Measurements from ENCODE around the gene GCGR. TPM values are rescaled to one million over a fixed set of nuclear protein-coding genes. Genes with fewer than 3 reads are reported as not detected.

The GCGR gene
- total RNA-seq, 4 donors from 2014 or later = not detected

DNA sequence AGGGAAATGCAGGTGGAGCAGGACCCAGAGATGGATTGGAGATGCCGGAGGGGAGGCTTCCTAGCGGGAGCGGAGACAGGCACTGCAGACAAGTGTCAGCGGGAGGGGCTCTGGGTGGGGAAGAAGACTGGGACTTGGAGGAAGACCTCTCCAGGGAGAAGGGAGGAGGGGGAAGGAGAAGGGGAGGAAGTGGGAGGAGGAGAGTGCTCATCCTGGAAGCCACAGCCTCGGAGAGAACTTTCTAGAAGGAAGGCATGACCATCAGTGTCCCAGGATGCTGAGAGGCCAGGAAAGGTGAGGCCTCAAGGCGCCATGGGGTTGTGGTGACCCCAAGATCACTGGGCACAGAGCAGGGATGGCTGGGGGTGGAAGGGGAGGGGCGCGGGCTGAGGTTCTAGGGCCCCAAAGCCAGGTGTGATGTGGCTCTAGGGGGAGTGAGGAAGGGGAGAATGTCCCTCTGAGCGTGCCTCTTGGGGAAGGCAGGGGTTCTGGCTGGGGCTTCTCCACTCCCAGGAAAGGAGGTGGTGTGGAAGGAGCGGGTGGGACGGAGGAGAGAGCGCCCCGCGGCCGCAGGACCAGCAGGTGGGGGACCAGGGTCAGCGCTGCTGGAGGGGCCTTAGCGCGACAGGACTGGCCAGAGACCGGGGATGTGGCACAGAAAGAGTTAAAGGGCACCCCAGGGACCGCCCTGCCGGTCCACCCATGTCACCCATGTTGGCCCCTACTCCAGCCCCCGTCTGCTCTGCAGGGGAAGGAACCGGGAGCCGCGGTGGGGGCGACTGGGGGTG, 900 bp upstream of the GCGR start:
- no peak for ATAC-seq (ENCODE audit: low FRiP score)
- no peak for DNase-seq (ENCODE audit: low spot score)
- TF ChIP-seq, protein P1, sequence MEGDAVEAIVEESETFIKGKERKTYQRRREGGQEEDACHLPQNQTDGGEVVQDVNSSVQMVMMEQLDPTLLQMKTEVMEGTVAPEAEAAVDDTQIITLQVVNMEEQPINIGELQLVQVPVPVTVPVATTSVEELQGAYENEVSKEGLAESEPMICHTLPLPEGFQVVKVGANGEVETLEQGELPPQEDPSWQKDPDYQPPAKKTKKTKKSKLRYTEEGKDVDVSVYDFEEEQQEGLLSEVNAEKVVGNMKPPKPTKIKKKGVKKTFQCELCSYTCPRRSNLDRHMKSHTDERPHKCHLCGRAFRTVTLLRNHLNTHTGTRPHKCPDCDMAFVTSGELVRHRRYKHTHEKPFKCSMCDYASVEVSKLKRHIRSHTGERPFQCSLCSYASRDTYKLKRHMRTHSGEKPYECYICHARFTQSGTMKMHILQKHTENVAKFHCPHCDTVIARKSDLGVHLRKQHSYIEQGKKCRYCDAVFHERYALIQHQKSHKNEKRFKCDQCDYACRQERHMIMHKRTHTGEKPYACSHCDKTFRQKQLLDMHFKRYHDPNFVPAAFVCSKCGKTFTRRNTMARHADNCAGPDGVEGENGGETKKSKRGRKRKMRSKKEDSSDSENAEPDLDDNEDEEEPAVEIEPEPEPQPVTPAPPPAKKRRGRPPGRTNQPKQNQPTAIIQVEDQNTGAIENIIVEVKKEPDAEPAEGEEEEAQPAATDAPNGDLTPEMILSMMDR (IDR thresholded peaks at IDR 0.05) = no peak

DNA sequence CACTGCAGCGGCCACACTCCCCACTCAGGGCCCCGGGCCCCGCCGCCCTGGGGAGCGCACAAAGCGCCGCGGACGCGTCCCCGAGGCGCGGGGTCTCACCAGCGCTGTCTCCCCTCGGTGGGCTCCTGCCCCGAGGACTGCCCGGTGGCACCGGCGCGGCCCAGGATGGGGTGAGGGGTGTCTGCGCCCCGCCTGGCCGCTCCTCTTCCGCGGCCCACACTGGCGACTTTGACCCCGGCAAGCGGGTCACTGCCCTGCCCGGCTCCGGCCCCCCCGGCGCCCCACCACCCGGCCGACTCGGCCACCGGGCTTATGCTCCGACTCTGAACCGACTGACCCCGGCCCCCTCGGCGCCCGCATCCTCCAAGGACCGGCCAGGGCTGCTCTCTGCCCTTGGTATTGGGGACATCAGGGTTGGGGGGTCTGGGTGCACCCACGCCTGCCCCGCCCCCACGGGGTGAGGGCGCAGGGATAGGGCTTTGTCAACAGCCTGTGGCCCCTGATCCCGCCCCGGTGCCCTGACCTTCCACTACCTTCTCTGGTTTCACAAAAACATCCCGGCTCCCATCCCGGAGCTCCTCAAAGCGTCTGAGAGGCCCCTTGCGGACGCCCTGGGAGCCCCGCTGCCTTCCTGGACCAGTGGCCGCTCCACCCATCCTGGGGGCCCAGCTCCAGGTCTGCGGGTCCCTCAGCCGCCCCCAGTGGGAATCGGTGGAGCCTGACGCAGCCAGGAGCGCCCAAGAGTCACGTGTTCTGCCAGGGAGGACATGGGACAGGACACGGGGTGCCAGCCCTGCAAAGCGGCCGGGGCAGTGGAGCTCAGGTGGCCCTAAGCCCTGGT, 829 bp downstream of the GCGR start:
- no peak for ATAC-seq (ENCODE audit: low FRiP score)
- TF ChIP-seq, protein P1 (IDR thresholded peaks at IDR 0.05) = no peak
- DNase-seq (ENCODE audit: low spot score) = no peak

DNA sequence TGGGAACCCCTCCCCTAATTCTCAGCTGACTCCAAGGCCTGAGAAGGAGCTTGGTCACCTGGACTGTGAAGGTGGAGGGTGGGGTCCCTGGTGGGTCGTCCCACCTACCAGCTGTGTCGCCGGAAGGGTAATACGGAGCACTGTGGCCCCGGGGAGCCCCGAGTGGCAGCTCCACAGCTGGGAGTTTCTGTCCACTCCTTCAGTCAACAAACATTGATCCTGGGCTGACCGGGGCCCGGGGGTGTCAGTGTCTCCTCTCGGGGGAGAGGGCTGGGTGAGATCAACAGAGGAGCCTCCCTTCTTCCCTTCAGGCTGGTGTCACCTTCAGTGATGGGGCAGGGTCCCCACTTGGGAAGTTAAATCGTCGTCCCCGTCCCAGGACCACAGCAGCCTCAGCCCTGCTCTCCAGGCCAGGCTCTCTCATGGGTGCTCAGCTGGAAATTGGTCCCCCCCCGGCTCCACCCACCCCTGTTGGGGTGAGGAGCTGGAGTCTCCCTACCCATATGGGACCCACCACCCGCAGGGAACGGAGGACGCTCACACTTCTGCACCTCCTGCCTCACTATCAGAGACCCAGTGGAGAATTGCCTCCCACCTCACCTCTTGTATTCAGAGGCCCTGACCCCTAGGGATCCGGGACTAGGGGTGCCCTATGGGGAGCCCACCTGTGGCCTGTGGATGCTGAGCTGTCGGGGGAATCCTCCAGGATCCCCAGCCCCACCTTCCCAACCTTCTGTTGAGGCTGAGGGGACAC, 1.9 kb downstream of the GCGR start:
- no peak for DNase-seq (ENCODE audit: low spot score)
- TF ChIP-seq, protein P1 (IDR thresholded peaks at IDR 0.05) = no peak
- ATAC-seq (ENCODE audit: low FRiP score) = no peak

DNA sequence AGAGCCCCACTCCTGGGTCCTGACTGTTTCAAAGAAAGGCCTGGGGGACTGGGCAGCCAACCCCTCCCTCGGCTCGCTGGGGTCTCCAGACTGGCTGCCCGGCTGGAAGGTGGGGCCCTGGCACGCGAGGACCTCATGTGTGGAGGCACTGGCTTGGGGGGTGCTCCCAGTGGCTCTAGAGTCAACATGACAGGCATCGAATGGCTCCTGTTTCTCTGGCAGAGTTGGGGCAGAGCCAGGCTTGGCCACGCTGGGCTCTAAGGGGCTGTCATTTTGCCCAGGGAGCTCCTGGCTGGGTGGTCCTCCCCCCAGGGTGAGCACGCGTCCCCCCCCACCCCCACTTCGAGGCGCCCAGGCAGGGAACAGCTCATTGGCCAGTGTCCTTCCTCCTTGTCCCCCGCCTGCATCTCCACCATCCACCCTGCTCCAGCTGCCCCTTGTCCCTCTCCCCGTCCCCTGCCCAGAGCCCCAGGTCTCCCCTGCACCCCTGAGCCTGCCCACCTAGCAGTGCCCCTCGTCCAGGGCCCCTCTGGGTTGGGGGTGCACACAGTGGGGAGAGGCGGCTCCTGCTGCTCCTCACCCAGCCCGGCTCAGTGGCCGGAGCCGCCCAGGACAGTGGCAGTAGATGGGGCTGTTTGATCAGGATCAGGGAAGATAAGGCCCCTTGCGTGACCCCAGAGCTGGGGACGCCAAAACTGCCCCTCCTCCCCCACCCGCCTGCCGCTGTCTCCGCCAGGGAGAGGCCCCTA, 2.7 kb downstream of the GCGR start:
- ATAC-seq (ENCODE audit: low FRiP score) (peak; percentile 25), DNase-seq (ENCODE audit: low spot score) (no peak)
- TF ChIP-seq, protein P1 (IDR thresholded peaks at IDR 0.05) = no peak

DNA sequence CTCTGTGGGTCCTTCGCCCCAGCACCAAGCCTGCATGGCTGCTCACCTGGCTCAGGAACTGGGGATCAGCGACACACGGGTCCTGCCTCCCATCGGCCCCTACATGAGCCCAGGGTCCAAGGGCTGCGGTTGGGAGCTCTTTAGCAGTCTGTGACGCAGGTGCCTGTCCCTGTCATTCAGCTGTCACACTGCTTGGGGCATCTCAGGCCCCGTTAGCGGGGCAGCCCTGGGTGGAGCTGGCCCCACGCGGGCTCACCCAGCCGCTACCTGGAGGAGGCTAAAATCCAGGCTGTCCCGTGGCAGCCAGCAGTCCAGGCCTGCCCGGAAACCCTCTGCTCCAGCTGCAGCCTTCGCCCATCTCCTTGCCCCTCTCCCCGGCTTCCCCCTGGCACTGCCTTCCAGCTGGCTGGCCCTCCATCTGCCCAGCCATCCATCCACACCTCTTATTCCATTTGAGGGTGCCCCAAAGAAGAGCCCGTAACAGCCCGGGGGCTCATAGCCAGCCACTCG, 3.3 kb downstream of the GCGR start:
- ATAC-seq (ENCODE audit: low FRiP score) (no peak), DNase-seq (ENCODE audit: low spot score) (no peak)
- TF ChIP-seq, protein P1 (IDR thresholded peaks at IDR 0.05) = no peak

DNA sequence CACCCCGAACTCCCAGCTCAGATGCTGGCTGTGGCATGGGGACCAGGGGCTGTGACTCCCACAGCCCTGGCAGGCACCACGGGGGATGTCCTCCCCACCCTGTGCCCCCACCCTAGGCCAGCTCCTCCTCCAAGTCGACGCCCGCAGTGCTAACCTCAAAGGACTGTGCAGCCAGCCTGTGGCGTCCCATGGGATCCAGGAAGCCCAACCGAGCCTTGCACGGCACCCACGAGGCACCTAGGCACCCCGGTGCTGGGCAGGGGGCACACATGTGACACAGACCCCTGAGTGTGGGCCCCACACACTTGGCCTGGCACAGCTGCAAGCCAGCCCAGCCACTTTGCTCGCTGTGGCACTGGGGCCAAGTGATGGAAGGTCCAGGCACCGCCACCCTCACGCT, 3.9 kb downstream of the GCGR start:
- TF ChIP-seq, protein P1 (IDR thresholded peaks at IDR 0.05) = no peak
- DNase-seq (ENCODE audit: low spot score) (no peak), ATAC-seq (ENCODE audit: low FRiP score) (no peak)
